ENCODE measurements around the gene CALR3. TPM values are rescaled to one million over a fixed set of nuclear protein-coding genes. Genes with fewer than 3 reads are reported as not detected.
A peak's percentile ranks its signal among the peaks of the same experiment; 100 is the strongest.
"Not testable (repeated sequence)": the region's sequence is repeated elsewhere in the genome, so short reads cannot be mapped to it uniquely, and the experiment has no call there.

CALR3 gene
- total RNA-seq, 1 donor from 2014 or later, result not detected

GRCh38 chr19:16506961-16507360, 11.0 kb upstream of the CALR3 start:
- Histone ChIP-seq H3K4me1 (peaks cover 5% of the 10 kb centered on the region), H3K36me3 (peaks cover 35% of the 10 kb centered on the region), H3K9me3 (no peaks in the 10 kb centered on the region), H3K27me3 (no peaks in the 10 kb centered on the region), H3K27ac (no peak overlapping the region), H3K4me3 (no peak overlapping the region)
- intact Hi-C loops (cut with DNase I), result no loop called here
- TF ChIP-seq CTCF (IDR thresholded peaks at IDR 0.05), result no peak
- DNase-seq, result no peak
- no peak for ATAC-seq

GRCh38 chr19:16506161-16506560, 10.2 kb upstream of the CALR3 start:
- H3K4me3 ChIP-seq; H3K9me3 ChIP-seq; H3K27ac ChIP-seq; H3K27me3 ChIP-seq; DNase-seq; intact Hi-C loops (cut with DNase I); ATAC-seq; H3K4me1 ChIP-seq: not testable (repeated sequence)
- H3K36me3 ChIP-seq, result peaks cover 31% of the 10 kb centered on the region

GRCh38 chr19:16504271-16504670, 8.3 kb upstream of the CALR3 start:
- Histone ChIP-seq H3K4me1 (peaks cover 5% of the 10 kb centered on the region), H3K36me3 (peaks cover 24% of the 10 kb centered on the region), H3K27me3 (no peaks in the 10 kb centered on the region), H3K9me3 (no peaks in the 10 kb centered on the region), H3K27ac (no peak overlapping the region), H3K4me3 (no peak overlapping the region)
- TF ChIP-seq CTCF (IDR thresholded peaks at IDR 0.05), result no peak
- no peak for DNase-seq
- ATAC-seq, result no peak
- intact Hi-C loops (cut with DNase I), result no loop called here

- peaks cover 8% of the 10 kb centered on the region for H3K4me1 ChIP-seq
- H3K9me3 ChIP-seq, result no peaks in the 10 kb centered on the region
- no peak for TF ChIP-seq CTCF (IDR thresholded peaks at IDR 0.05)
- H3K4me3 ChIP-seq, result no peak overlapping the region
- DNase-seq, result no peak
- intact Hi-C loops (cut with DNase I), result no loop called here
- no peaks in the 10 kb centered on the region for H3K27me3 ChIP-seq
- no peak overlapping the region for H3K27ac ChIP-seq
- H3K36me3 ChIP-seq, result peaks cover 6% of the 10 kb centered on the region
- no peak for ATAC-seq
Observed at GRCh38 chr19:16497837-16498236, 1.9 kb upstream of the CALR3 start.

- peak overlapping the region; percentile 77 for H3K27ac ChIP-seq
- ATAC-seq (no peak), DNase-seq (no peak)
- intact Hi-C loops (cut with DNase I), result no loop called here
- peaks cover 5% of the 10 kb centered on the region for H3K36me3 ChIP-seq
- H3K9me3 ChIP-seq, result no peaks in the 10 kb centered on the region
- TF ChIP-seq CTCF (IDR thresholded peaks at IDR 0.05), result no peak
- H3K27me3 ChIP-seq, result no peaks in the 10 kb centered on the region
- H3K4me1 ChIP-seq, result peaks cover 8% of the 10 kb centered on the region
- H3K4me3 ChIP-seq, result peak overlapping the region; percentile 84
Observed at GRCh38 chr19:16497042-16497441, 1.1 kb upstream of the CALR3 start.

GRCh38 chr19:16496613-16496983, 631 bp upstream of the CALR3 start:
- peak overlapping the region; percentile 77 for H3K27ac ChIP-seq
- H3K4me1 ChIP-seq, result peaks cover 8% of the 10 kb centered on the region
- no peak for TF ChIP-seq CTCF (IDR thresholded peaks at IDR 0.05)

GRCh38 chr19:16486476-16486875, 9.5 kb downstream of the CALR3 start:
- H3K4me1 ChIP-seq; H3K27ac ChIP-seq; ATAC-seq; H3K4me3 ChIP-seq; intact Hi-C loops (cut with DNase I); H3K9me3 ChIP-seq; H3K36me3 ChIP-seq; DNase-seq; H3K27me3 ChIP-seq: not testable (repeated sequence)

More at GRCh38 chr19:16496613-16496983, 631 bp upstream of the CALR3 start:
- ATAC-seq (no peak), DNase-seq (peak; percentile 67)
- H3K36me3 ChIP-seq, result peaks cover 5% of the 10 kb centered on the region
- intact Hi-C loops (cut with DNase I), result no loop called here
- H3K27me3 ChIP-seq, result no peaks in the 10 kb centered on the region
- H3K4me3 ChIP-seq, result peak overlapping the region; percentile 84
- H3K9me3 ChIP-seq, result no peaks in the 10 kb centered on the region

All from upper lobe of right lung (tissue), 1 donor.